ENCODE data around the gene OXSR1. TPM values are rescaled to one million over a fixed set of nuclear protein-coding genes. Genes with fewer than 3 reads are reported as not detected.

Gene OXSR1
- total RNA-seq, 6 experiments from 2014 or later: 12.0 to 20.3 (median 15.2) TPM

- TF ChIP-seq, protein P1, sequence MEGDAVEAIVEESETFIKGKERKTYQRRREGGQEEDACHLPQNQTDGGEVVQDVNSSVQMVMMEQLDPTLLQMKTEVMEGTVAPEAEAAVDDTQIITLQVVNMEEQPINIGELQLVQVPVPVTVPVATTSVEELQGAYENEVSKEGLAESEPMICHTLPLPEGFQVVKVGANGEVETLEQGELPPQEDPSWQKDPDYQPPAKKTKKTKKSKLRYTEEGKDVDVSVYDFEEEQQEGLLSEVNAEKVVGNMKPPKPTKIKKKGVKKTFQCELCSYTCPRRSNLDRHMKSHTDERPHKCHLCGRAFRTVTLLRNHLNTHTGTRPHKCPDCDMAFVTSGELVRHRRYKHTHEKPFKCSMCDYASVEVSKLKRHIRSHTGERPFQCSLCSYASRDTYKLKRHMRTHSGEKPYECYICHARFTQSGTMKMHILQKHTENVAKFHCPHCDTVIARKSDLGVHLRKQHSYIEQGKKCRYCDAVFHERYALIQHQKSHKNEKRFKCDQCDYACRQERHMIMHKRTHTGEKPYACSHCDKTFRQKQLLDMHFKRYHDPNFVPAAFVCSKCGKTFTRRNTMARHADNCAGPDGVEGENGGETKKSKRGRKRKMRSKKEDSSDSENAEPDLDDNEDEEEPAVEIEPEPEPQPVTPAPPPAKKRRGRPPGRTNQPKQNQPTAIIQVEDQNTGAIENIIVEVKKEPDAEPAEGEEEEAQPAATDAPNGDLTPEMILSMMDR (IDR thresholded peaks at IDR 0.05): no peak
- no peak for TF ChIP-seq POLR2A (IDR thresholded peaks at IDR 0.05)
- H3K4me3 ChIP-seq: no peak overlapping the region
- intact Hi-C loops (cut with DNase I): no loop called here
- ATAC-seq: peak in 1 of 4 donors; percentile 25
- H3K27ac ChIP-seq: no peak overlapping the region
- H3K4me1 ChIP-seq: peaks cover 0 to 14% (median 0%) of the 10 kb centered on the region in 4 donors
- no peak for DNase-seq
- H3K9me3 ChIP-seq: no peaks in the 10 kb centered on the region
- WGBS (ENCODE audit: insufficient coverage, low coverage, low lambda C conversion rate, missing lambda C conversion rate): 38% methylated on average over 1 of the region's 1 CpG
- no peaks in the 10 kb centered on the region for H3K27me3 ChIP-seq
- no peaks in the 10 kb centered on the region for H3K36me3 ChIP-seq
Measured at GRCh38 chr3:38268522-38268921, 103.2 kb downstream of the OXSR1 start.

DNA sequence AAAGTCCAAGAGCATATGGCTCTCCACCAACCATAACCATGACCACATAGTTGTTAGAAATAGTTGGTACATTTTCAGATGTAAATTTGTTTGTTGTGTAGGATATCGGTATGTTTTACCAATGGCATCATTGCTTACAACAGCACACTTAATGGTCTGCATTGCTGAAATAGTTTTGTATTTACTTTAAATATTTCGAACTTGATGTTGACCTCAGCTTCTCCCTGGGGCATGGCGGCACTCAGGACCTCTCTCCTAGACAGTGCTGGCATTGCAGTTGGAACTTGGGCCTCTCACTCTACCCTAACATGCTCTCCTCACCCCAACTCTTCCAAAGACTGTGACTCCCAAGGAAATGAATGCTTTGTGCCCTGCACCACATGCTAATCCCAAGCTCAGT, 105.3 kb downstream of the OXSR1 start:
- ATAC-seq (no peak), DNase-seq (no peak)
- no peaks in the 10 kb centered on the region for H3K36me3 ChIP-seq
- no peaks in the 10 kb centered on the region for H3K9me3 ChIP-seq
- WGBS (ENCODE audit: insufficient coverage, low coverage, low lambda C conversion rate, missing lambda C conversion rate): 84% methylated on average over 3 of the region's 3 CpGs
- TF ChIP-seq, protein P1 (IDR thresholded peaks at IDR 0.05): no peak
- no peak for TF ChIP-seq POLR2A (IDR thresholded peaks at IDR 0.05)
- no peak overlapping the region for H3K4me3 ChIP-seq
- H3K27me3 ChIP-seq: no peaks in the 10 kb centered on the region
- no peak overlapping the region for H3K27ac ChIP-seq
- no peaks in the 10 kb centered on the region for H3K4me1 ChIP-seq
- intact Hi-C loops (cut with DNase I): no loop called here

GRCh38 chr3:38271553-38271952, 106.2 kb downstream of the OXSR1 start:
- no peaks in the 10 kb centered on the region for H3K36me3 ChIP-seq
- WGBS (ENCODE audit: insufficient coverage, low coverage, low lambda C conversion rate, missing lambda C conversion rate): 91% methylated on average over 5 of the region's 5 CpGs

GRCh38 chr3:38274864-38275649, 109.7 kb downstream of the OXSR1 start:
- no peaks in the 10 kb centered on the region for H3K4me1 ChIP-seq
- no peaks in the 10 kb centered on the region for H3K27me3 ChIP-seq
- H3K36me3 ChIP-seq: no peaks in the 10 kb centered on the region
- no peaks in the 10 kb centered on the region for H3K9me3 ChIP-seq
- no peak overlapping the region for H3K27ac ChIP-seq
- TF ChIP-seq, protein P1 (IDR thresholded peaks at IDR 0.05): no peak
- TF ChIP-seq POLR2A (IDR thresholded peaks at IDR 0.05): no peak
- no peak overlapping the region for H3K4me3 ChIP-seq
- WGBS (ENCODE audit: insufficient coverage, low coverage, low lambda C conversion rate, missing lambda C conversion rate): 60% methylated on average over 1 of the region's 21 CpGs
- intact Hi-C loops (cut with DNase I): no loop called here
- ATAC-seq (peak in 1 of 4 donors; percentile 27), DNase-seq (no peak)

More at GRCh38 chr3:38271553-38271952, 106.2 kb downstream of the OXSR1 start:
- H3K4me3 ChIP-seq: no peak overlapping the region
- TF ChIP-seq, protein P1 (IDR thresholded peaks at IDR 0.05): no peak
- no peak for TF ChIP-seq POLR2A (IDR thresholded peaks at IDR 0.05)
- DNase-seq: no peak
- no peaks in the 10 kb centered on the region for H3K9me3 ChIP-seq
- H3K27ac ChIP-seq: no peak overlapping the region
- H3K27me3 ChIP-seq: no peaks in the 10 kb centered on the region
- no peak for ATAC-seq
- intact Hi-C loops (cut with DNase I): no loop called here
- no peaks in the 10 kb centered on the region for H3K4me1 ChIP-seq
